SU-DHL-6 (cell line): Measurements from ENCODE around the gene PAX4.

ENCODE experiments used
- H2AFZ ChIP-seq: fragments of 200-600 bp; sonication (generic); 2 replicates; pipeline ENCODE4 v1.6.1; 2014; ENCODE audit warnings: low read depth, mild to moderate bottlenecking, moderate library complexity, mixed read lengths, antibody characterized with exemption, low read length; ENCODE audit not compliant: severe bottlenecking
- H3F3A ChIP-seq: fragments of 200-600 bp; shearing (Covaris generic); 2 replicates; pipeline ENCODE4 v1.6.0; 2016; ENCODE audit warnings: antibody characterized with exemption, mild to moderate bottlenecking; ENCODE audit not compliant: insufficient read depth
- H3K27ac ChIP-seq: fragments of 200-600 bp; sonication (generic); 2 replicates; pipeline ENCODE4 v1.5.1; 2016; ENCODE audit warnings: low read depth, mild to moderate bottlenecking, low read length, moderate library complexity, mixed read lengths
- H3K27me3 ChIP-seq: fragments of 200-600 bp; sonication (generic), shearing (Covaris generic); 2 replicates; pipeline ENCODE4 v1.6.0; 2014; ENCODE audit warnings: mild to moderate bottlenecking, low read length
- H3K36me3 ChIP-seq: fragments of 200-600 bp; sonication (generic); 2 replicates; pipeline ENCODE4 v1.6.1; 2014; ENCODE audit warnings: mild to moderate bottlenecking, low read length, mixed read lengths
- H3K4me2 ChIP-seq: fragments of 300-600, 200-600 bp; shearing (Covaris generic), sonication (generic); 2 replicates; pipeline ENCODE4 v1.6.0; 2014; ENCODE audit warnings: low read length, low read depth, mild to moderate bottlenecking; ENCODE audit not compliant: poor library complexity, severe bottlenecking
- H3K4me3 ChIP-seq: fragments of 200-600 bp; sonication (generic); 2 replicates; pipeline ENCODE4 v1.5.1; 2014; ENCODE audit warnings: antibody characterized with exemption, low read length, mild to moderate bottlenecking, mixed read lengths; ENCODE audit not compliant: insufficient read depth, poor library complexity, severe bottlenecking
- H3K79me2 ChIP-seq: fragments of 200-600 bp; sonication (generic); 2 replicates; pipeline ENCODE4 v1.6.1; 2014; ENCODE audit warnings: mild to moderate bottlenecking, low read length, moderate library complexity; ENCODE audit not compliant: insufficient read depth
- H3K9ac ChIP-seq: fragments of 200-600 bp; sonication (generic); 2 replicates; pipeline ENCODE4 v1.7.0; 2014; ENCODE audit warnings: mild to moderate bottlenecking, low read length
- H3K9me2 ChIP-seq: fragments of 200-600 bp; sonication (generic); replicated peaks from 2 replicates; pipeline ENCODE4 v1.6.1; 2014; ENCODE audit warnings: low read length; ENCODE audit not compliant: insufficient read depth
- H3K9me3 ChIP-seq: fragments of 200-600 bp; sonication (generic); 2 replicates; pipeline ENCODE4 v1.6.1; 2014; ENCODE audit warnings: low read length, mixed read lengths; ENCODE audit not compliant: insufficient read depth
- H4K20me1 ChIP-seq: fragments of 200-600 bp; sonication (generic); 2 replicates; pipeline ENCODE4 v1.6.1; 2014; ENCODE audit warnings: low read depth, mild to moderate bottlenecking, antibody characterized with exemption, low read length, moderate library complexity, mixed read lengths
- CTCF ChIP-seq: fragments of 200-600 bp; sonication (generic); IDR thresholded peaks from one replicate; pipeline ENCODE4 v1.5.1; 2017; ENCODE audit warnings: antibody characterized with exemption, mild to moderate bottlenecking, low read length, moderate library complexity; ENCODE audit not compliant: insufficient read depth, poor library complexity, severe bottlenecking
- EZH2phosphoT487 ChIP-seq: fragments of 200-600 bp; sonication (generic), shearing (Covaris generic); conservative IDR thresholded peaks from 2 replicates; pipeline ENCODE4 v1.6.1; 2018; ENCODE audit warnings: mild to moderate bottlenecking, antibody characterized with exemption, low read length, moderate library complexity, mixed read lengths

PAX4 gene

DNA sequence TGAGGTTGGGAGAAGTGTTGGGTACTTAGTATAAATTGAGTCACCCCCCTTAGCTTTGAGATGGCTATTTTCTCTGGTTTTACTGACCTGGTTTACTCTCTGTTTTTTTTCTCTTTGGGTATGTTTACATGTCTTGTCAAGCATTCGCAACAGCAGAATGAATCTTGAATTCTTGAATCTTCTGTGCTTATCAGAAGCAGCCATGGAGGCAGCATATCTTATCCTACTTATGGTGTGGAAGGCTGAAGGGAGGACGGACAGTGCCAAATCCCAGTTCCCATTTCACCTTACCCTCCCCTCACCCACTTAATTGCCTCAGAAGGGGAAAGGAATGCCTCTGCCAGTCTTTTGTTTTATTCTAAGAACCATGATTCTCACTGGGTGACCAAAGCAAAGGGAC is 37.8 kb upstream of the PAX4 start:
- H3K9me2 ChIP-seq, result no peaks in the 10 kb centered on the region
- H3K4me3 ChIP-seq, result no peak overlapping the region
- no peaks in the 10 kb centered on the region for H3K27me3 ChIP-seq
- H3K27ac ChIP-seq, result no peak overlapping the region
- no peaks in the 10 kb centered on the region for H3K9me3 ChIP-seq
- H3K36me3 ChIP-seq, result peaks cover 4% of the 10 kb centered on the region; the same call in 1 of the 2 replicates
- no peak overlapping the region for H2AFZ ChIP-seq
- H3F3A ChIP-seq, result no peaks in the 10 kb centered on the region
- TF ChIP-seq EZH2phosphoT487 (no peak), CTCF (no peak)
- H3K9ac ChIP-seq, result no peak overlapping the region
- no peak overlapping the region for H3K4me2 ChIP-seq
- H3K79me2 ChIP-seq, result peaks cover 87% of the 10 kb centered on the region
- peaks cover 24% of the 10 kb centered on the region for H4K20me1 ChIP-seq

GRCh38 chr7:127654404-127655394 is 36.8 kb upstream of the PAX4 start:
- Histone ChIP-seq H3K9me3 (no peaks in the 10 kb centered on the region), H3F3A (no peaks in the 10 kb centered on the region), H4K20me1 (peaks cover 19% of the 10 kb centered on the region; the same call in 1 of the 2 replicates), H3K79me2 (peaks cover 77% of the 10 kb centered on the region), H3K36me3 (no peaks in the 10 kb centered on the region), H3K27me3 (no peaks in the 10 kb centered on the region), H3K4me3 (peak overlapping the region; percentile 86), H3K9me2 (no peaks in the 10 kb centered on the region), H3K4me2 (peak overlapping the region; percentile 81), H3K27ac (no peak overlapping the region), H2AFZ (no peak overlapping the region), H3K9ac (peak overlapping the region; percentile 86; the same call in 1 of the 2 replicates)
- TF ChIP-seq EZH2phosphoT487 (no peak), CTCF (no peak)

- Histone ChIP-seq H3K27ac (no peak overlapping the region), H3K9me3 (no peaks in the 10 kb centered on the region), H3K79me2 (peaks cover 64% of the 10 kb centered on the region), H3K36me3 (no peaks in the 10 kb centered on the region), H3F3A (no peaks in the 10 kb centered on the region; the same call in 1 of the 2 replicates), H3K27me3 (no peaks in the 10 kb centered on the region), H3K4me2 (peak overlapping the region; percentile 81), H2AFZ (no peak overlapping the region), H3K9ac (peak overlapping the region; percentile 86), H3K9me2 (no peaks in the 10 kb centered on the region), H3K4me3 (peak overlapping the region; percentile 86), H4K20me1 (peaks cover 14% of the 10 kb centered on the region; the same call in 1 of the 2 replicates)
- TF ChIP-seq EZH2phosphoT487 (no peak), CTCF (no peak)
Measured at GRCh38 chr7:127653396-127653795, 35.5 kb upstream of the PAX4 start.
